ENCODE results near the gene MTG1. TPM values are rescaled to one million over a fixed set of nuclear protein-coding genes. Genes with fewer than 3 reads are reported as not detected.

The MTG1 gene
- total and polyA plus RNA-seq, 12 donors: 24.0 to 118 (median 48.8) TPM

DNA sequence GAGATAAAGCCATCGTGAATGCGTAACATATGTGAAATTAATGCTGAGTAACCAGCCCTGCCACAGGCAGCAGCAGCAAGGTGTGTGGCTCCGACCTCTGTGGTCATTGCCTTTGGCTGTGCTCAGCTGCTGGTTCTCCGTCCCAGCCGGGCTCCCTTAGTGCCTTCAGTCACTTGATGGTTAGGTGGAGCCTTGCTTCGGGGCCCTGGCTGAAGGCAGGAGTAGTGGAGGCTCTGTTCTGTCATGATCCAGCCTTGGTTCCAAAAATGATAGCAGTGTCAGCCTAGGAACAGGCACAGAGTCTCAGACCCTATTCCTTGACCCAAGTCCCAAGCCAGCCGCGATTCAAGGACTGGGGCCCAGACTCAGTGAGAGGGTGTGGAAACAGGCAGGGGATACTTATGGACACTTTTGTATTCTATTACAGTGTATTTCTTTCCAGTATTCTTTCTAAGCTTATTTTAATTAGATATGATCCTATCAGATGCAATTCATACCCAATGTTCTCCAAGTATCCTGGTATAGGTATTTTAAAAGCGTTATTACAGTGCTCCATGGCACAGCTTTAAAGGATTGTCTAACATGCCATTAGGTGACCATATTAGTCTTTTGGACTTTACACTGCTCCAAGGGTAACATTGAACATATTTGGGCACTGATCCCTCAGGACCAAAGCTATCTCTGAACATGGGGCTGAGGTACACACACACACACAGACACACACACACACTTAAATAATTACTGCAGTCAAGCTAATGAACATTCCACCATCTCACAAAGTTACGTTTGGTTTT lies 68.8 kb downstream of the MTG1 start:
- Histone ChIP-seq H3K27me3 (no peaks in the 10 kb centered on the region), H3K27ac (no peak overlapping the region), H3K9me3 (replicated peaks in 1 of 3) (no peaks in the 10 kb centered on the region), H3K4me3 (no peak overlapping the region), H3K36me3 (replicated peaks in 1 of 2) (no peaks in the 10 kb centered on the region), H3K4me1 (replicated peaks in 1 of 2) (no peaks in the 10 kb centered on the region)
- no peak for DNase-seq
- 84 to 91% (median 88%) methylated on average over 8 to 10 of the region's 10 CpGs for WGBS, 4 donors
- TF ChIP-seq, protein P1, sequence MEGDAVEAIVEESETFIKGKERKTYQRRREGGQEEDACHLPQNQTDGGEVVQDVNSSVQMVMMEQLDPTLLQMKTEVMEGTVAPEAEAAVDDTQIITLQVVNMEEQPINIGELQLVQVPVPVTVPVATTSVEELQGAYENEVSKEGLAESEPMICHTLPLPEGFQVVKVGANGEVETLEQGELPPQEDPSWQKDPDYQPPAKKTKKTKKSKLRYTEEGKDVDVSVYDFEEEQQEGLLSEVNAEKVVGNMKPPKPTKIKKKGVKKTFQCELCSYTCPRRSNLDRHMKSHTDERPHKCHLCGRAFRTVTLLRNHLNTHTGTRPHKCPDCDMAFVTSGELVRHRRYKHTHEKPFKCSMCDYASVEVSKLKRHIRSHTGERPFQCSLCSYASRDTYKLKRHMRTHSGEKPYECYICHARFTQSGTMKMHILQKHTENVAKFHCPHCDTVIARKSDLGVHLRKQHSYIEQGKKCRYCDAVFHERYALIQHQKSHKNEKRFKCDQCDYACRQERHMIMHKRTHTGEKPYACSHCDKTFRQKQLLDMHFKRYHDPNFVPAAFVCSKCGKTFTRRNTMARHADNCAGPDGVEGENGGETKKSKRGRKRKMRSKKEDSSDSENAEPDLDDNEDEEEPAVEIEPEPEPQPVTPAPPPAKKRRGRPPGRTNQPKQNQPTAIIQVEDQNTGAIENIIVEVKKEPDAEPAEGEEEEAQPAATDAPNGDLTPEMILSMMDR (IDR thresholded peaks at IDR 0.05): no peak
- TF ChIP-seq POLR2A (IDR thresholded peaks at IDR 0.05): no peak
- intact Hi-C loops (cut with DNase I): no loop called here

DNA sequence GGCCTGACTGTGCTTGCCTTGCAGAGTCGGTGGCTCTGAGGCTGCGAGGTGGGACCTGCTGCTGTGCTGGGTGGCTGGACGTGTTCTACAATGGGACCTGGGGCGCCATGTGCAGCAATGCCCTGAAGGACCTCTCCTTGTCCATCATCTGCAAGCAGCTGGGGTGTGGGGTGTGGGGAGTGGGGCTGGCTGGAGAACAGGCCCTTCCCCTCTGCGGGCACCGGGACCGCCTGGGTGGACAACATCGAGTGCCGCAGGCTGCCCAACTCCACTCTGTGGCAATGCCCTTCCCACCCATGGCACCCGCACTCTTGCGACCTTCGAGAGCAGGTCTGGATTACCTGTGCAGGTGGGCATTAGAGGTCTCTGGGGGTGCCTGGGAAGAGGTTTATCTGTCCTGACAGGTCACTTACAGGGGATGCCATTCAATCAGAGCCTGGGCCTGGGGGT lies 70.7 kb downstream of the MTG1 start:
- intact Hi-C loops (cut with DNase I): no loop called here
- Histone ChIP-seq H3K27ac (no peak overlapping the region), H3K36me3 (replicated peaks in 1 of 2) (no peaks in the 10 kb centered on the region), H3K9me3 (replicated peaks in 1 of 3) (no peaks in the 10 kb centered on the region), H3K4me1 (replicated peaks in 1 of 2) (no peaks in the 10 kb centered on the region), H3K27me3 (no peaks in the 10 kb centered on the region), H3K4me3 (no peak overlapping the region)
- no peak for TF ChIP-seq POLR2A (IDR thresholded peaks at IDR 0.05)
- WGBS, 4 donors: 88 to 96% (median 93%) methylated on average over 5 to 12 of the region's 12 CpGs
- DNase-seq: peak in 1 of 7 donors; percentile 35

DNA sequence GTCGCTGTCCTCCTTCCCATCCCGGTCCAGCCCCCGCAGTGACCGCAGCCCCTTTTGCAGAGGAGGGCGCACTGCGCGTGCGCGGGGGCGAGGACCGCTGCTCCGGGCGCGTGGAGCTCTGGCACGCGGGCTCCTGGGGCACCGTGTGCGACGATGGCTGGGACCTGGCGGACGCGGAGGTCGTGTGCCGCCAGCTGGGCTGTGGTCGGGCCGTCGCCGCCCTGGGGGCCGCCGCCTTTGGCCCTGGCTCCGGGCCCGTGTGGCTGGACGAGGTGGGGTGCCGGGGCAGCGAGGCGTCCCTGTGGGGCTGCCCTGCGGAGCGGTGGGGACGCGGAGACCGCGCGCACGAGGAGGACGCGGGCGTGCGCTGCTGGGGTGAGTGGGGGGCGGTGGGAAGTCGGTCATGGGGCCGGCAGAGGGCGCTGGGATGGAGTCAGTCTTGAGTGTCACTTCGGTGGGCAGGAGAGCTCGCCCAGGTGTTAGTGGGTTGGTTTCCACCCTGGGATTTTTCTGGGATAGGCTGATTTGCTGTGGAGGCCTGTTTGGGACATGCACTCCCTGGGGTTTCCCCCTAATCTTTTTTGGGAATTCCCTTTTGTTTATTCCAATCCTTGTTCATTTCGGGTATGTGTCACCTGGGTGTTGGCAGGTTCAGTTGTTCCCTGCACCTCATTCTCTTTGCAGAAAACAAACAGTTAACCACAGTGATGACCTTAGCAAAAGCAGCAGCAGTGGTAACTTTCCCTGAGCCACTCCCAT lies 71.4 kb downstream of the MTG1 start:
- WGBS, 4 donors: 24 to 41% (median 33%) methylated on average over 17 to 55 of the region's 55 CpGs
- no peaks in the 10 kb centered on the region for H3K36me3 ChIP-seq (replicated peaks in 1 of 2)

DNA sequence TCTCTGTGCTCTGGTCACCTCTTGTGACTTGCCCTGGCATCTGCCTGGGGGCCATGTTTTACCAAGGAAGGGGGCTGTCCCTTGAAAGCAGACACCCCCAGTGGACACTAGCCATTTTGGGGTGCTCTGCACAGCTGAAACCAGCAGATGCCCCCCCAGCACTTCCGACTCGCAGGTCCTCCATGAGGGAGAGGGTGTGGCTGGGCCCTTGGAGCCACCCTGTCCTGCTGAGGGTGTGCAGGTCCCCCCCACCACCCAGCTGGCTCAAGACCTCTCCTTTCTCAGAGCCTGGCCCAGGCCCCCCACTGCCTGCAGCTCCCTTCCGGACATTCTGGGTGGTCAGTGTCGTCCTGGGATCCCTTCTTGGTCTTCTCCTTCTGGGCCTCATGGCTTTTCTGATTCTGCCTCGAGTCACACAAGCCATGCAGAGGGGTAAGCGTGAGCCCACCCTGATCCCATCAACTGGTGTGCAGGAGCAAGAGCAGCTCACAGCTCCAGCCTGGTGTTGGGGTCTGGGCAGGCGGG lies 72.1 kb downstream of the MTG1 start:
- Histone ChIP-seq H3K36me3 (replicated peaks in 1 of 2) (no peaks in the 10 kb centered on the region), H3K4me1 (replicated peaks in 1 of 2) (no peaks in the 10 kb centered on the region), H3K27me3 (no peaks in the 10 kb centered on the region), H3K4me3 (no peak overlapping the region), H3K27ac (no peak overlapping the region), H3K9me3 (replicated peaks in 1 of 3) (no peaks in the 10 kb centered on the region)
- no peak for DNase-seq
- 91 to 94% (median 92%) methylated on average over 6 to 7 of the region's 7 CpGs for WGBS, 4 donors
- intact Hi-C loops (cut with DNase I): no loop called here
- no peak for TF ChIP-seq POLR2A (IDR thresholded peaks at IDR 0.05)
- TF ChIP-seq, protein P1 (IDR thresholded peaks at IDR 0.05): no peak

More for the DNA sequence above, 71.4 kb downstream of the MTG1 start:
- H3K9me3 ChIP-seq (replicated peaks in 1 of 3): no peaks in the 10 kb centered on the region
- no peaks in the 10 kb centered on the region for H3K4me1 ChIP-seq (replicated peaks in 1 of 2)
- TF ChIP-seq, protein P1 (IDR thresholded peaks at IDR 0.05): no peak
- TF ChIP-seq POLR2A (IDR thresholded peaks at IDR 0.05): no peak
- H3K27me3 ChIP-seq: no peaks in the 10 kb centered on the region
- H3K27ac ChIP-seq: no peak overlapping the region
- intact Hi-C loops (cut with DNase I): no loop called here
- H3K4me3 ChIP-seq: no peak overlapping the region
- DNase-seq: no peak

Measured in adrenal gland (tissue), 12 donors.